ENCODE data around the gene LCN1.

DNA sequence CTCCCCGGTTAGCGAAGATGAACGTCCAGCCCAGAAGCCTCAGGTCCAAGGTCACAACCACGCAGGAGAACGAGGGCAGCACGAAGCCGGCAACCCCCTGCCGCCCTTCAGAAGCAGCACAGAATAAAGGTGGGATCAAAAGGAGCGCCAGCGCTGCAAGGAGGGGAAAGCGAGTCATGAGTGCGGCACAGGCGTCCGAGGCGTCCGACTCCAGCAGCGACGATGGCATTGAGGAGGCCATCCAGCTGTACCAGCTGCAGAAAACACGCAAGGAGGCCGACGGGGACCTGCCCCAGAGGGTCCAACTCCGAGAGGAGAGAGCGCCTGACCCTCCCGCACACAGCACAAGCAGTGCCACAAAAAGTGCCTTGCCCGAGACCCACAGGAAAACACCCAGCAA, 35.9 kb upstream of the LCN1 start:
- no peak for TF ChIP-seq POLR2A (IDR thresholded peaks at IDR 0.05)
- TF ChIP-seq, protein P1, sequence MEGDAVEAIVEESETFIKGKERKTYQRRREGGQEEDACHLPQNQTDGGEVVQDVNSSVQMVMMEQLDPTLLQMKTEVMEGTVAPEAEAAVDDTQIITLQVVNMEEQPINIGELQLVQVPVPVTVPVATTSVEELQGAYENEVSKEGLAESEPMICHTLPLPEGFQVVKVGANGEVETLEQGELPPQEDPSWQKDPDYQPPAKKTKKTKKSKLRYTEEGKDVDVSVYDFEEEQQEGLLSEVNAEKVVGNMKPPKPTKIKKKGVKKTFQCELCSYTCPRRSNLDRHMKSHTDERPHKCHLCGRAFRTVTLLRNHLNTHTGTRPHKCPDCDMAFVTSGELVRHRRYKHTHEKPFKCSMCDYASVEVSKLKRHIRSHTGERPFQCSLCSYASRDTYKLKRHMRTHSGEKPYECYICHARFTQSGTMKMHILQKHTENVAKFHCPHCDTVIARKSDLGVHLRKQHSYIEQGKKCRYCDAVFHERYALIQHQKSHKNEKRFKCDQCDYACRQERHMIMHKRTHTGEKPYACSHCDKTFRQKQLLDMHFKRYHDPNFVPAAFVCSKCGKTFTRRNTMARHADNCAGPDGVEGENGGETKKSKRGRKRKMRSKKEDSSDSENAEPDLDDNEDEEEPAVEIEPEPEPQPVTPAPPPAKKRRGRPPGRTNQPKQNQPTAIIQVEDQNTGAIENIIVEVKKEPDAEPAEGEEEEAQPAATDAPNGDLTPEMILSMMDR (IDR thresholded peaks at IDR 0.05), result no peak
